ENCODE results near the gene RPP30. TPM values are rescaled to one million over a fixed set of nuclear protein-coding genes. Genes with fewer than 3 reads are reported as not detected.

The RPP30 gene
- total RNA-seq, 1 donor from 2014 or later, result 31.6 TPM

DNA sequence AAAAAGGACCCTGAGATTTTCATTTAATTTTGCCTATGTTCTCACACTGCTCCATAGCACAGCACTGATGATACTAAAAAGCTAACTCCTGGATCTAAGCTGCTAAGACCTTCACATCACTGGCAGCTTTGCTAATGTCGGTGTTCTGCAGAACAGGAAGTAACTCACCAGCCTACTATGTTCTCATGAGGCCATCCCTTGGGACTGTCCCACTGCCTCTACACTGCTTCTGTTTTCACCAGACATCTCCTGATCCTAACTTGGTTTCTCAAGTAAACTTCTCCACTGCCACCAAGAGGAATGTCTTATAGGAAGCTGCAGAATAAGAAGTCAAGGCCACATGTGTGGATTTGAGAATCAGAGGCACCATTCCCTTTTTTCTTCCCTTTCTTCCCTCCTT lies 29.0 kb upstream of the RPP30 start:
- no peaks in the 10 kb centered on the region for H3K9me3 ChIP-seq (replicated peaks)
- H3K27ac ChIP-seq (replicated peaks), result no peak overlapping the region
- H3K27me3 ChIP-seq (ENCODE audit: low read depth), result peaks cover 69% of the 10 kb centered on the region
- TF ChIP-seq, protein P1, sequence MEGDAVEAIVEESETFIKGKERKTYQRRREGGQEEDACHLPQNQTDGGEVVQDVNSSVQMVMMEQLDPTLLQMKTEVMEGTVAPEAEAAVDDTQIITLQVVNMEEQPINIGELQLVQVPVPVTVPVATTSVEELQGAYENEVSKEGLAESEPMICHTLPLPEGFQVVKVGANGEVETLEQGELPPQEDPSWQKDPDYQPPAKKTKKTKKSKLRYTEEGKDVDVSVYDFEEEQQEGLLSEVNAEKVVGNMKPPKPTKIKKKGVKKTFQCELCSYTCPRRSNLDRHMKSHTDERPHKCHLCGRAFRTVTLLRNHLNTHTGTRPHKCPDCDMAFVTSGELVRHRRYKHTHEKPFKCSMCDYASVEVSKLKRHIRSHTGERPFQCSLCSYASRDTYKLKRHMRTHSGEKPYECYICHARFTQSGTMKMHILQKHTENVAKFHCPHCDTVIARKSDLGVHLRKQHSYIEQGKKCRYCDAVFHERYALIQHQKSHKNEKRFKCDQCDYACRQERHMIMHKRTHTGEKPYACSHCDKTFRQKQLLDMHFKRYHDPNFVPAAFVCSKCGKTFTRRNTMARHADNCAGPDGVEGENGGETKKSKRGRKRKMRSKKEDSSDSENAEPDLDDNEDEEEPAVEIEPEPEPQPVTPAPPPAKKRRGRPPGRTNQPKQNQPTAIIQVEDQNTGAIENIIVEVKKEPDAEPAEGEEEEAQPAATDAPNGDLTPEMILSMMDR (IDR thresholded peaks at IDR 0.05; ENCODE audit: borderline replicate concordance), result no peak
- DNase-seq, result no peak
- no peak overlapping the region for H3K4me3 ChIP-seq
- no peaks in the 10 kb centered on the region for H3K4me1 ChIP-seq
- H3K36me3 ChIP-seq, result no peaks in the 10 kb centered on the region
- intact Hi-C loops (cut with micrococcal nuclease), result no loop called here

DNA sequence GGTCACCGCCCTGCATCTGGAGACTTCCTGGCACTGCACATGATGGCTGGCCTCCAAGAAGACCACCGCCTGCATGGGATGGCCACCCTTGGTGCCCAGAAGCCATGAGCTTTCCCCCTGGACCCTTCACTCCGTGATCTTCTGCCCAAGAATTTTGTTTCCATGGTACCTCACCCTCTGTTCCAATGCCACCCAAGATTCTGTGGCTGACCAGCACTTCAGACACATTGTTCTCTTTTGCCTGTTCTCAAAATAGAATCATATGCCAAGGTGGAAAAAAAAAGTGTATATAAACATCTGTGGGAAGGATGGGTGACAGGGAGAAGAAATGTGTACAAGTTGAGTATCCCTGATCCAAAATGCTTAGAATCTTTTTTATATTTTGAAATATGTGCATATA lies 26.0 kb upstream of the RPP30 start:
- DNase-seq, result no peak
- Histone ChIP-seq H3K9me3 (replicated peaks) (peaks cover 9% of the 10 kb centered on the region), H3K27ac (replicated peaks) (no peak overlapping the region), H3K27me3 (ENCODE audit: low read depth) (peaks cover 74% of the 10 kb centered on the region), H3K4me1 (no peaks in the 10 kb centered on the region), H3K4me3 (no peak overlapping the region), H3K36me3 (no peaks in the 10 kb centered on the region)
- intact Hi-C loops (cut with micrococcal nuclease), result no loop called here
- TF ChIP-seq, protein P1 (IDR thresholded peaks at IDR 0.05; ENCODE audit: borderline replicate concordance), result no peak

DNA sequence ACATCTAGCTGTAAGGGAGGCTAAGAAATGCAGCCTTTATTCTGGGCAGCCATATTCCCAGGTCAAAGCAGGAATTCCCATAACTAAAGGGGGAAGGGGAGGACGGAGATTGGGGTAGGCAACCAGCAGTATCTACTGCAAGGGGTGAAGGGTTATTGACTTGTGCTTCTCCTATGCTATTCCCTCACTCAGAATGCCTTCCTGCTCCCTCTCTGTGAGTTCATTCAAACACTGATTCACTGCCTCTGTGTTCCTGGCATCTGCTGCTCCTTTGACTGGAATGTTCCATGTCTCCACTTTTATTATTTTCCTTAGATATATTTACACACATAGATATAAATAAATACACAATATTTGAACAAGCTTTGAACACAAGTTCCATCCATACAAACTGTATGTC lies 25.0 kb upstream of the RPP30 start:
- intact Hi-C loops (cut with micrococcal nuclease), result no loop called here
- H3K4me3 ChIP-seq, result no peak overlapping the region
- H3K9me3 ChIP-seq (replicated peaks), result peaks cover 19% of the 10 kb centered on the region
- no peak for DNase-seq
- H3K27ac ChIP-seq (replicated peaks), result no peak overlapping the region
- no peaks in the 10 kb centered on the region for H3K36me3 ChIP-seq
- H3K27me3 ChIP-seq (ENCODE audit: low read depth), result peaks cover 68% of the 10 kb centered on the region
- TF ChIP-seq, protein P1 (IDR thresholded peaks at IDR 0.05; ENCODE audit: borderline replicate concordance), result no peak
- H3K4me1 ChIP-seq, result no peaks in the 10 kb centered on the region

DNA sequence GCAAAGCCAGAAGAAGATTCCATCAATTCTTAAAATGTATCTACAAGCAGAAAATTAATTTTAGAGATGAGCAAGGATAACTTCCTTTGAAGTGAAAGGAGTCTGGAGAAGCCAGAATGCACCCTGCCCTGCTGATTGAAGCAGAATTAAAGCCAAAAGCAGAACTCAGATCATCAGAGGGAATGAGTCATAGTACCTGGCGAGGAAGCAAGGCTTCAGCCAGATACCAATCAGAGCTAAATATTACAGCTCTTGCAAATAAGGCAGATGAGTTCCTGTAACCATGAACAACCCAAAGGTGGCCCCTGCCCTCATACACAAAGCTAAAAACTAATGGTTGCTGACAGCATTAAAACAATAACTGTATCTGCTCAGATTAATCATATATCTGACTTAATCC lies 24.3 kb upstream of the RPP30 start:
- no peaks in the 10 kb centered on the region for H3K36me3 ChIP-seq
- no peak overlapping the region for H3K27ac ChIP-seq (replicated peaks)
- DNase-seq, result no peak
- H3K27me3 ChIP-seq (ENCODE audit: low read depth), result peaks cover 68% of the 10 kb centered on the region
- H3K9me3 ChIP-seq (replicated peaks), result peaks cover 19% of the 10 kb centered on the region
- H3K4me1 ChIP-seq, result no peaks in the 10 kb centered on the region
- intact Hi-C loops (cut with micrococcal nuclease), result no loop called here
- TF ChIP-seq, protein P1 (IDR thresholded peaks at IDR 0.05; ENCODE audit: borderline replicate concordance), result no peak
- H3K4me3 ChIP-seq, result no peak overlapping the region

DNA sequence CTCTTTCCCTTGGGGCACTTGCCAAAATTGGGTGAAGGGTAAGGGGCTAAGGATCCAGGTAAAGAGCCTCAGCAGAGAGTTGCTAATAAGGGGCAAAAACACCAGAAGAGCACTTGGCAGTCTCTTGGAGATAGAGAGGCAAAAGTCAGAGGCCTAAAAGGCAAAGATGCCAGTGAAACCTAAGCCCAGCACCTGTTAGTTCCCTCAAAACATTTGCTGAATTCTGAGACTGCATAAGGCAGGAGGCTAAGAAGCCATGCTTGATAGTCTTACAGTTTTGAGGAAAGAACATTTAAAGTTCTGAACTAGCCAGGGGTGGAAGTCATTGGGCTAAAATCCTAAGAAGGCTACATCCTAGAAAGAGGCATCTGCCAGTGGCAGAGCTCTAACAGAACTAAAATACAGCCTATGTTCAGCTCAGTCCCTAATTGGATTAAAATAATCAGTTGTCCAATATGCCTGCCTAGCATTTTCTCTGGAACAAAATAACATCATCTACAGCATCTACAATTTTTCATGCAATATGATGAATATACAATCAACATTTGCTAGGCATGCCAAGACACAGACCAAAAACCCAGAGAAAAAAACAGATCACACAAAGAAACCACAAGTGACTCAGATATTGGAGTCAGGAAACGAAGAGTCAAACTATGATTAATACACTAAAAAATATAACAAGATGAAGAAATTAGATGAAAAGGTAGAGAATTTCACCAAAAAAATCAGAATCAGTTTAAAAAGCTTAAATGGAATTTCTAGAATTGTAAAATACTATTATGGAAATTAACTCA lies 21.6 kb upstream of the RPP30 start:
- Histone ChIP-seq H3K27ac (replicated peaks) (no peak overlapping the region), H3K4me1 (no peaks in the 10 kb centered on the region)
- intact Hi-C loops (cut with micrococcal nuclease), result no loop called here

More for the DNA sequence above, 21.6 kb upstream of the RPP30 start:
- TF ChIP-seq, protein P1 (IDR thresholded peaks at IDR 0.05; ENCODE audit: borderline replicate concordance), result no peak
- H3K9me3 ChIP-seq (replicated peaks), result peaks cover 19% of the 10 kb centered on the region
- no peaks in the 10 kb centered on the region for H3K36me3 ChIP-seq
- no peak overlapping the region for H3K4me3 ChIP-seq
- DNase-seq, result no peak
- H3K27me3 ChIP-seq (ENCODE audit: low read depth), result peaks cover 68% of the 10 kb centered on the region
